SH-SY5Y (cell line): ENCODE data around the gene PDE9A.

ENCODE experiments used
- GATA2 ChIP-seq: IDR thresholded peaks from 2 replicates; pipeline ENCODE4 v1.6.1; 2011; ENCODE audit warnings: mild to moderate bottlenecking, low read depth, low read length
- GATA3 ChIP-seq: IDR thresholded peaks from 2 replicates; pipeline ENCODE4 v1.6.1; 2011; ENCODE audit warnings: low read depth, mild to moderate bottlenecking, low read length, moderate library complexity

The PDE9A gene

DNA sequence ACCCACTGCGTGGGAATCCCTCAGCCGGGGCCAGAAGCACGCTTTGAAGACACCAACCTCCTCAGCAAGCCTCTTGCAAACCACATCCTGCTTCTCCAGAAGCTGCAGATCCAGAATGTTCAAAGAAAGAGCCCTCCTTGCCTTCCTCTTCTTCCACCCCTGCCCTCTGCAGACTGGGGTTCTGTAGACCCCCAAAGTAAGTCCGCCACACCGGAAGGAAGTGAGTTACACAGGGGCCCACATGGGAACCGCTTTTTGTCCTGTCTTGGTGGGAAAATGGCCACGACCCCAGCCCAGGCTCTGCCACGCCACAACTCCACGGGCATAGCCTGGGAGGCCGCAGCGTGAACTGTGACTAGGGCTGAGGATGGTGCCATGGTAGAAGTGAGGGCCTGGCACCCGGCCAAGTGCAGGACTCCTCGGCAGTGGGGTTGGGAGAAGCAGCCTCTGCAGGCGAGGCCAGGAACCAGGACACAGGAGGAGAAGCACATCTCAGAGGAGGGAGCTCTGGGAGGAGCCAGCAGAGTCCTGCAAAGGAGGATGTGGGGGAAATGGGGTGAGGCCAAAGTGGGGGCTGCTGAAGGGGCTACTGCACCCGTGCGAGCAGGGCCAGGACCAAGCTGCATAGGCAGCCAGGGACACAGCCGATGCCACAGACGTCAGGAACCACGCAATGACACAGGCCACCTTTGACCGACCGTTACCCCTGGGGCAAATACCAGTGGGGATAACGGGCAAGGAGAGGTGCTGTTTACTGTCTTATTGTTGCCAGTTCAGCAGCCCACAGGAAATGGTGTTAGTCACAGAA lies 30.9 kb downstream of the PDE9A start:
- no peak for TF ChIP-seq GATA3
- no peak for TF ChIP-seq GATA2

GRCh38 chr21:42685036-42685435 lies 31.6 kb downstream of the PDE9A start:
- no peak for TF ChIP-seq GATA2
- TF ChIP-seq GATA3, result no peak

DNA sequence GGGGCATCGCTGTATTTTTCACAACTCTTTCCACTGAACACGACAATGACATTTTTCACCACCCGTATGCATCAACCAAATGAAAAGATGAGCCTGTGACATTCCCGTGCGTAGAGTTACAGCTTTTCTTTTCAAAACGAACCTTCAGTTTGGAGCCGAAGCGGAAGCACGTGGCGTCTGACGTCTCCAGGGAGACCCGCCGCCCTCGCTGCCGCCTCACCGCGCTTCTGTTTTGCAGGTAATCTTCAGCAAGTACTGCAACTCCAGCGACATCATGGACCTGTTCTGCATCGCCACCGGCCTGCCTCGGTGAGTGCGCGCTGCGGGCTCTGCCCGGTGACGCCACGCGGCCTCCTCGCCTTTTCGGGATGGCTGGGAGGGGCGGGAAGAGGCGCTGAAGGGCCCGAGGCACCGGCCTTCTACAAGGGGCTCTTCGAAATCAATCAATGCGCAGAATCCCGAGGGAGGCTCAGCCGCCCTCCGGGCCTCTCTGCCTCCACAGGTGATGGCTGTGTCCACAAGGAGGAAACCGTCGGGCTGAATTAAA lies 32.6 kb downstream of the PDE9A start:
- TF ChIP-seq GATA2 (no peak), GATA3 (no peak)

DNA sequence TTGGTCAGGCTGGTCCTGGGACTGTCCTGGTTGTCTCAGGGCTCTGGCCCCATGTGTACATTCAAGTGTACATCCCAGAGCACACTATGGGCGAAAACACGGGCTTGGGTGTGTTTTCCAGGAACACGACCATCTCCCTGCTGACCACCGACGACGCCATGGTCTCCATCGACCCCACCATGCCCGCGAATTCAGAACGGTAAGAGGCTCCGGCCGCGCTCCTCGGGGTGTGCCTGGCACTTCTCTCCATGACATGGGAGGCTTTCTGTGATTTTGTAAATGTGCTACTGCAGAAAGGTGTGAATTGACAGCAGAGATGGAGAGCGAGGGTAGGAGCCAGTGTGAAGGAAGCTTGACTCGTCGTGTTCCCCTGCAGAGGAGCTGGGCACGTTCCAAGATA lies 34.4 kb downstream of the PDE9A start:
- TF ChIP-seq GATA3 (no peak), GATA2 (no peak)

DNA sequence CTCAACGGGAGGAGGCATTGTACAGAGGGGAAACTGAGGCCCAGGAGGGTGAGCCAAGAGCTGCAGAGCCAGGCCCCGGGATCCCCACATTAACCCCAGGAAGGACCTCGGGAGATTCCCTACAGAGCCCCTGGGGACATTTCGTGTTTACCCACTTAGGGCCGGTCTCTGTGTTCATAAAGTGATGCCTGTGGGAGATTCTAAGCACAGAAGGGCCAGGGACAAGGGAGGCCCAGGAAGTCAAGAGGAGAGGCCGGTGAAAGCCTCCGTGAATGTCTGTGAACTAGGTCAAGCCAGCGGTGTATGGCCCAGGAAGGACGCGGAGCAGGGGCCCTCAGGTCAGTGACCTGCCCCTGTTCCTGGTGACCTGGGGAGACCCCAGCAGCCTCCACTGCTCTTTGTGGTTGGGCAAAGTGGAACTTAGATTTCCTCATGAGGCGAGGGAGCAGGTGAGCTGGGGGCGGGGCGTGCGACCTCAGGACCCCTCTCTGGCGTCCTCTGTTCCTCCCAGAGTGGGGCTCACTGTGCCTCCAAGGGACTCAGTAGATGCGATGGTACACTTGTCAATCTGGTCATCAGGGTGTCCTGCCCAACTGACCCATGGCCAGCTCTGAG lies 34.9 kb downstream of the PDE9A start:
- no peak for TF ChIP-seq GATA3
- TF ChIP-seq GATA2, result no peak

DNA sequence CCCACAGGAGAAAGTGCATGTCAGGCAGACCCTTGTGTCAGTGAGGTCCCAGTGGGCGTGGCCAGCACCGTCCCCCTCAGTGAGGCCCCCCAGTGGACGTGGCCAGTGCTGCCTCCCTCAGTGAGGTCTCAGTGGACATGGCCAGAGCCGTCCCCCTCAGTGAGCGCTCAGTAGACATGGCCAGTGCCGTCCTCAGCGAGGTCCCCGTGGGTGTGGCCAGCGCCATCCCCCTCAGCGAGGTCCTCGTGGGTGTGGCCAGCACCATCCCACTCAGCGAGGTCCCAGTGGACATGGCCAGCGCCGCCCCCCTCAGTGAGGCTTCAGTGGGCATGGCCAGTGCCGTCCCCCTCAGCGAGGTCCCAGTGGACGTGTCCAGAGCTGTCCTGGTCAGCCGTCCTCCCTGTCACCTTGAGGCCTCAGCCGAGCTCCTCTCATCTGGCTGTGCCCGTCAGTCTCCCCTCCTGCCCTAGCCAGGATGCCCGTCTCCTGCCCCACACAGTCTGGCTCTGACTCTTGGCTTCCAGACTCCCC lies 35.5 kb downstream of the PDE9A start:
- TF ChIP-seq GATA3 (no peak), GATA2 (no peak)

GRCh38 chr21:42690586-42690985 lies 37.2 kb downstream of the PDE9A start:
- TF ChIP-seq GATA3, result no peak
- no peak for TF ChIP-seq GATA2

- no peak for TF ChIP-seq GATA2
- TF ChIP-seq GATA3, result no peak
Observed at GRCh38 chr21:42691901-42692559, 38.6 kb downstream of the PDE9A start.

- TF ChIP-seq GATA3, result no peak
- TF ChIP-seq GATA2, result no peak
Observed at GRCh38 chr21:42692688-42693087, 39.3 kb downstream of the PDE9A start.

GRCh38 chr21:42694751-42695696 lies 41.6 kb downstream of the PDE9A start:
- TF ChIP-seq GATA3 (no peak), GATA2 (no peak)

- TF ChIP-seq GATA2, result no peak
- no peak for TF ChIP-seq GATA3
Observed at GRCh38 chr21:42695697-42696380, 42.4 kb downstream of the PDE9A start.

GRCh38 chr21:42696501-42697040 lies 43.1 kb downstream of the PDE9A start:
- TF ChIP-seq GATA3 (no peak), GATA2 (no peak)
